OCI-LY7 (cell line): ENCODE data around the gene RCOR1. TPM values are rescaled to one million over a fixed set of nuclear protein-coding genes. Genes with fewer than 3 reads are reported as not detected.

ENCODE experiments used
- BruUV-seq: library from RNA; stranded (reverse); fragments of 400-500 nt; replicated peaks from 2 replicates; lab custom pipeline; 2021; lab: Mats Ljungman, UMichigan
- CTCF ChIA-PET: fragments of 300-600 bp; sonication (Branson Sonifier 250); formaldehyde crosslinking; loops from one replicate; lab custom pipeline; 2022; ENCODE audit warnings: antibody characterized with exemption; ENCODE audit not compliant: unreplicated experiment; lab: Charles Lee
- POLR2A ChIA-PET: fragments of 300-600 bp; sonication (Branson Sonifier 250); formaldehyde crosslinking; loops from one replicate; lab custom pipeline; 2022; ENCODE audit warnings: antibody characterized with exemption; lab: Charles Lee
- DNase-seq: peaks from one replicate; pipeline ENCODE4 v3.0.0-alpha.2; 2015; ENCODE audit warnings: low spot score
- H2AFZ ChIP-seq: fragments of 200-600 bp; sonication (generic), shearing (Covaris generic); 2 replicates; pipeline ENCODE4 v1.6.1; 2014; ENCODE audit warnings: mild to moderate bottlenecking, antibody characterized with exemption, low read length, moderate library complexity
- H3K27ac ChIP-seq: fragments of 200-600 bp; sonication (generic); 2 replicates; pipeline ENCODE4 v1.5.1; 2014; ENCODE audit warnings: mixed run types, low read depth, mild to moderate bottlenecking, moderate library complexity, low read length, inconsistent platforms; ENCODE audit not compliant: poor library complexity, severe bottlenecking
- H3K36me3 ChIP-seq: fragments of 200-600 bp; sonication (generic); 2 replicates; pipeline ENCODE4 v1.6.1; 2014; ENCODE audit warnings: mild to moderate bottlenecking, antibody characterized with exemption, low read length, moderate library complexity, mixed read lengths; ENCODE audit not compliant: insufficient read depth
- H3K4me1 ChIP-seq: fragments of 200-600 bp; sonication (generic); 2 replicates; pipeline ENCODE4 v1.5.1; 2014; ENCODE audit warnings: mild to moderate bottlenecking, low read length; ENCODE audit not compliant: insufficient read depth, poor library complexity, severe bottlenecking
- H3K4me2 ChIP-seq: fragments of 200-600 bp; sonication (generic); 2 replicates; pipeline ENCODE4 v1.6.1; 2014; ENCODE audit warnings: mild to moderate bottlenecking, low read length
- H3K4me3 ChIP-seq: fragments of 200-600 bp; sonication (generic); 2 replicates; pipeline ENCODE4 v1.5.1; 2014; ENCODE audit warnings: mild to moderate bottlenecking, low read depth, low read length; ENCODE audit not compliant: poor library complexity, severe bottlenecking
- H3K79me2 ChIP-seq: fragments of 200-600 bp; sonication (generic); 2 replicates; pipeline ENCODE4 v1.6.1; 2016; ENCODE audit warnings: low read depth, mild to moderate bottlenecking, low read length, moderate library complexity, mixed read lengths; ENCODE audit not compliant: insufficient read depth
- H3K9me2 ChIP-seq: fragments of 200-600 bp; sonication (generic); 2 replicates; pipeline ENCODE4 v1.6.1; 2016; ENCODE audit warnings: mild to moderate bottlenecking, low read length, mixed read lengths; ENCODE audit not compliant: insufficient read depth
- H3K9me3 ChIP-seq: fragments of 200-600 bp; sonication (generic); 2 replicates; pipeline ENCODE4 v1.6.1; 2014; ENCODE audit warnings: mild to moderate bottlenecking, mixed run types, low read length, mixed read lengths
- H4K20me1 ChIP-seq: fragments of 200-600 bp; sonication (generic); 2 replicates; pipeline ENCODE4 v1.6.1; 2014; ENCODE audit warnings: mild to moderate bottlenecking, antibody characterized with exemption, low read length, moderate library complexity, mixed read lengths; ENCODE audit not compliant: insufficient read depth
- CTCF ChIP-seq: fragments of 200-600 bp; sonication (generic); conservative IDR thresholded peaks from 2 replicates; pipeline ENCODE4 v1.5.1; 2014; ENCODE audit warnings: mild to moderate bottlenecking, antibody characterized with exemption, low read length, moderate library complexity, mixed read lengths
- EZH2phosphoT487 ChIP-seq: fragments of 200-600 bp; sonication (generic); IDR thresholded peaks from 2 replicates; pipeline ENCODE4 v1.6.1; 2018; ENCODE audit warnings: low read depth, borderline replicate concordance, mild to moderate bottlenecking, mixed run types, antibody characterized with exemption, low read length, moderate library complexity, mixed read lengths
- intact Hi-C: fragments of 100-400 bp; cut with micrococcal nuclease; formaldehyde crosslinking; loops from one replicate; pipeline ENCODE4 v1.10.0; 2022; ENCODE audit not compliant: unreplicated experiment
- total RNA-seq, 2 experiments: library from RNA; depleted of rRNA in 1 of 2; stranded (reverse); fragments of >200 nt in 1 of 2; shearing (Covaris generic) in 1 of 2; gene quantifications; 2 replicates each; pipeline ENCODE4 v1.2.3, GENCODE V29; 2014 to 2022

RCOR1 gene
- total RNA-seq, 2 experiments from 2014 or later, result 12.1 to 30.2 TPM

GRCh38 chr14:102588821-102589220 lies 3.6 kb upstream of the RCOR1 start:
- H3K36me3 ChIP-seq, result no peaks in the 10 kb centered on the region
- H4K20me1 ChIP-seq, result peaks cover 5% of the 10 kb centered on the region; the same call in 1 of the 2 replicates
- intact Hi-C loops, result no loop called here
- H3K79me2 ChIP-seq, result peaks cover 11% of the 10 kb centered on the region
- H3K27ac ChIP-seq, result no peak overlapping the region
- POLR2A ChIA-PET, result no interaction called here
- no peaks in the 10 kb centered on the region for H3K9me3 ChIP-seq
- CTCF ChIA-PET, result no interaction called here
- no peak for TF ChIP-seq EZH2phosphoT487
- no peak for TF ChIP-seq CTCF
- no peak overlapping the region for H3K4me2 ChIP-seq
- no TSS peak for BruUV-seq
- no peaks in the 10 kb centered on the region for H3K9me2 ChIP-seq
- H3K4me1 ChIP-seq, result peaks cover 21% of the 10 kb centered on the region
- no peak overlapping the region for H3K4me3 ChIP-seq
- H2AFZ ChIP-seq, result no peak overlapping the region
- no peak for DNase-seq

GRCh38 chr14:102589761-102590290 lies 2.6 kb upstream of the RCOR1 start:
- no peak for DNase-seq
- no peaks in the 10 kb centered on the region for H3K9me2 ChIP-seq
- no TSS peak for BruUV-seq
- peaks cover 21% of the 10 kb centered on the region for H3K79me2 ChIP-seq
- no peak overlapping the region for H3K4me2 ChIP-seq
- peaks cover 3% of the 10 kb centered on the region; the same call in 1 of the 2 replicates for H3K36me3 ChIP-seq
- TF ChIP-seq CTCF (no peak), EZH2phosphoT487 (no peak)
- H3K4me3 ChIP-seq, result no peak overlapping the region
- CTCF ChIA-PET, result no interaction called here
- no peak overlapping the region for H3K27ac ChIP-seq
- no peak overlapping the region for H2AFZ ChIP-seq
- POLR2A ChIA-PET, result no interaction called here
- intact Hi-C loops, result loop anchor here (5.0 kb wide), 2 partner anchors 57 to 327 kb away; no protein-coding TSS in a partner anchor
- H4K20me1 ChIP-seq, result peaks cover 13% of the 10 kb centered on the region; the same call in 1 of the 2 replicates
- H3K9me3 ChIP-seq, result no peaks in the 10 kb centered on the region
- peaks cover 24% of the 10 kb centered on the region for H3K4me1 ChIP-seq

- peak; percentile 74 for DNase-seq
- intact Hi-C loops, result loop anchor here (1.0 to 5.0 kb wide), 3 partner anchors 57 to 327 kb away; no protein-coding TSS in a partner anchor
- Histone ChIP-seq H3K9me3 (no peaks in the 10 kb centered on the region), H3K4me1 (peaks cover 28% of the 10 kb centered on the region), H4K20me1 (peaks cover 17% of the 10 kb centered on the region; the same call in 1 of the 2 replicates), H3K4me3 (peak overlapping the region; percentile 83), H3K4me2 (peak overlapping the region; percentile 85), H3K79me2 (peaks cover 30% of the 10 kb centered on the region), H2AFZ (peak overlapping the region; percentile 24; the same call in 1 of the 2 replicates), H3K27ac (peak overlapping the region; percentile 92), H3K36me3 (peaks cover 9% of the 10 kb centered on the region; the same call in 1 of the 2 replicates), H3K9me2 (no peaks in the 10 kb centered on the region)
- ChIA-PET CTCF (no interaction called here), POLR2A (interaction anchor here (0.7 to 1.6 kb wide), 9 partner anchors 14 to 73 kb away, joined by 3 to 10 read pairs (median 3); no protein-coding TSS in a partner anchor)
- TF ChIP-seq CTCF (peak; percentile 81), EZH2phosphoT487 (no peak)
- BruUV-seq, result no TSS peak
Measured at GRCh38 chr14:102590667-102591099, 1.8 kb upstream of the RCOR1 start.
